Measurements from ENCODE around the gene PPIE. TPM values are rescaled to one million over a fixed set of nuclear protein-coding genes. Genes with fewer than 3 reads are reported as not detected.

Gene PPIE
- 32.5 TPM for total RNA-seq

GRCh38 chr1:39738622-39739366, at the start of gene PPIE:
Gene PPIE (plus strand): TSS chr1:39738882. CDS start chr1:39738901, 19 bp downstream.

GRCh38 chr1:39691383-39692151, 47.1 kb upstream of the PPIE start, which contains the start of gene HPCAL4:
Gene HPCAL4 (minus strand): TSS chr1:39691433. CDS start chr1:39684603, 6,830 bp downstream.

DNA sequence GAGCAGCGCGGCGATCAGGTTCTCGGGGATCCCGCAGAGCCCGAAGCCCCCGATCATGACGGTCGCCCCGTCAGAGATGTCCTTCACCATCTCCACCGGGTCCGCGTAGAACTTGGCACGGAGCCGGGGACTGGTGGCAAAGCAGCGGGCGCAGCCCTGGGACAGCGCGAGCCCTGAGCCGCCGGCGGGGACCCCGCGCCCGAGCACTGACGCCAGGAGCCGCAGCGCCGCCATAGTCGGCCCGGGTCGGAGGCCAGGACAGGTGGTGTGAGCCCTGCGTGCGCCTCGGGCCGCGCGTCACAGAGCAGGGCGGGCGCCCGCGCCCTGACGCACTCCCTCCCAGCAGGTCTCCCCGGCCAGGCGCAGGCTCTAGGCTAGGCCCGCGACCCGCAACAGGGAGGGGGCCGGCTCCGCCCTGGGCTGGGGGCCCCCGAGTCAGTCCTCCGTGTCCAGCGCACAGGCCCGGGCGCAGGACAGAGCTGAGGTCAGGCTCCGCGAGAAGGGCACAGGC, 32.4 kb downstream of the PPIE start, which contains the start of gene OXCT2:
Gene OXCT2 (minus strand): TSS at position 327 of the 511 bp plus-strand sequence. CDS start 93 bp downstream, at position 234.

GRCh38 chr1:39788758-39789570, 50.3 kb downstream of the PPIE start, which contains the start of gene BMP8B:
Gene BMP8B (minus strand): TSS chr1:39788865. CDS start chr1:39788485, 380 bp downstream.

Small RNAs within 50 kb of the gene (small RNA-seq; reads per million reads assigned to genes)
- gene AL033527.1 (ENCODE audit: low replicate concordance) (not detected), gene RNU7-121P (ENCODE audit: low replicate concordance) (not detected)

Other genes starting within 250 kb of the PPIE start
- 0.70 TPM for gene BMP8A, start 247.2 kb upstream of the PPIE start, total RNA-seq
- gene PABPC4, start 162.1 kb upstream of the PPIE start, total RNA-seq = 192 TPM
- gene HEYL, start 99.2 kb upstream of the PPIE start, total RNA-seq = 12.1 TPM
- 4.1 TPM for gene NT5C1A, start 66.8 kb upstream of the PPIE start, total RNA-seq
- gene HPCAL4, start 47.4 kb upstream of the PPIE start, total RNA-seq = 1.2 TPM
- 1.3 TPM for gene OXCT2, start 32.5 kb downstream of the PPIE start, total RNA-seq
- gene BMP8B, start 50.0 kb downstream of the PPIE start, total RNA-seq = 2.0 TPM
- gene TRIT1, start 144.6 kb downstream of the PPIE start, total RNA-seq = 35.0 TPM
- gene MYCL, start 163.0 kb downstream of the PPIE start, total RNA-seq = 10.7 TPM
- 4.4 TPM for gene MFSD2A, start 216.3 kb downstream of the PPIE start, total RNA-seq

Measured in metanephros (tissue), 2 donors.